MM.1S (cell line): ENCODE results near the gene AGAP1.

Source experiments
- DNase-seq: peaks from one replicate; pipeline ENCODE4 v3.0.0-alpha.2; 2015
- H2AFZ ChIP-seq: fragments of 300-600 bp; sonication (generic); 2 replicates; pipeline ENCODE4 v1.6.0; 2016; ENCODE audit warnings: antibody characterized with exemption, low read length
- H3F3A ChIP-seq: fragments of 300-600 bp; sonication (generic); 2 replicates; pipeline ENCODE4 v1.6.1; 2016; ENCODE audit warnings: mild to moderate bottlenecking, antibody characterized with exemption, low read length, moderate library complexity, mixed read lengths; ENCODE audit not compliant: insufficient read depth
- H3K27ac ChIP-seq: fragments of 300-600 bp; sonication (generic); 2 replicates; pipeline ENCODE4 v1.5.1; 2016; ENCODE audit warnings: mild to moderate bottlenecking, low read length
- H3K27me3 ChIP-seq: fragments of 300-600 bp; sonication (generic); replicated peaks from 2 replicates; pipeline ENCODE4 v1.6.0; 2016; ENCODE audit warnings: low read length; ENCODE audit not compliant: insufficient read depth
- H3K36me3 ChIP-seq: fragments of 300-600 bp; sonication (generic); replicated peaks from 2 replicates; pipeline ENCODE4 v1.6.1; 2016; ENCODE audit warnings: mild to moderate bottlenecking, low read length, mixed read lengths; ENCODE audit not compliant: insufficient read depth
- H3K4me1 ChIP-seq: fragments of 300-600 bp; sonication (generic); 2 replicates; pipeline ENCODE4 v1.6.1; 2016; ENCODE audit warnings: low read length, mixed read lengths
- H3K4me2 ChIP-seq: fragments of 300-600 bp; sonication (generic); 2 replicates; pipeline ENCODE4 v1.6.0; 2016; ENCODE audit warnings: low read depth, low read length
- H3K4me3 ChIP-seq: fragments of 300-600 bp; sonication (generic); 2 replicates; pipeline ENCODE4 v1.5.1; 2016; ENCODE audit warnings: low read length, mixed read lengths
- H3K79me2 ChIP-seq: fragments of 300-600 bp; sonication (generic); 2 replicates; pipeline ENCODE4 v1.6.1; 2016; ENCODE audit warnings: mixed run types, low read length, mixed read lengths
- H3K9ac ChIP-seq: fragments of 300-600 bp; sonication (generic); 2 replicates; pipeline ENCODE4 v1.6.1; 2016; ENCODE audit warnings: low read length, mixed read lengths
- H3K9me2 ChIP-seq: fragments of 300-600 bp; sonication (generic); replicated peaks from 2 replicates; pipeline ENCODE4 v1.6.1; 2016; ENCODE audit warnings: mild to moderate bottlenecking, low read length, mixed read lengths; ENCODE audit not compliant: insufficient read depth
- H3K9me3 ChIP-seq: fragments of 300-600 bp; sonication (generic); replicated peaks from 2 replicates; pipeline ENCODE4 v1.6.1; 2016; ENCODE audit warnings: mild to moderate bottlenecking, low read length, mixed read lengths; ENCODE audit not compliant: insufficient read depth
- H4K20me1 ChIP-seq: fragments of 300-600 bp; sonication (generic); 2 replicates; pipeline ENCODE4 v1.6.1; 2016; ENCODE audit warnings: mild to moderate bottlenecking, low read length, moderate library complexity, mixed read lengths; ENCODE audit not compliant: insufficient read depth
- CTCF ChIP-seq: fragments of 300-600 bp; sonication (generic); IDR thresholded peaks from 2 replicates; pipeline ENCODE4 v1.5.1; 2016; ENCODE audit warnings: antibody characterized with exemption, low read length, mixed read lengths
- EZH2 ChIP-seq: fragments of 300-600 bp; sonication (generic); optimal IDR thresholded peaks from 2 replicates; pipeline ENCODE3; 2017; ENCODE audit warnings: low read depth, mild to moderate bottlenecking, antibody characterized with exemption, low read length, mixed read lengths
- EZH2phosphoT487 ChIP-seq: fragments of 300-600 bp; sonication (generic); IDR thresholded peaks from 2 replicates; pipeline ENCODE4 v1.6.1; 2018; ENCODE audit warnings: antibody characterized with exemption, low read length

The AGAP1 gene

GRCh38 chr2:236166796-236167296, 673.0 kb downstream of the AGAP1 start:
- Histone ChIP-seq H3K4me3 (no peak overlapping the region), H3K79me2 (no peaks in the 10 kb centered on the region), H3K9me3 (no peaks in the 10 kb centered on the region), H4K20me1 (no peaks in the 10 kb centered on the region), H3K27ac (no peak overlapping the region), H3K4me1 (no peaks in the 10 kb centered on the region), H2AFZ (no peak overlapping the region), H3K9ac (no peak overlapping the region), H3K9me2 (no peaks in the 10 kb centered on the region), H3F3A (no peaks in the 10 kb centered on the region), H3K4me2 (0 out of 2 replicates have a peak overlapping the region, but pooled peaks have one; percentile 9), H3K36me3 (no peaks in the 10 kb centered on the region), H3K27me3 (peaks cover 66% of the 10 kb centered on the region)
- DNase-seq = no peak
- TF ChIP-seq CTCF (no peak), EZH2phosphoT487 (no peak), EZH2 (no peak)

GRCh38 chr2:236167297-236168109, 673.7 kb downstream of the AGAP1 start:
- H3K9me3 ChIP-seq = no peaks in the 10 kb centered on the region
- H3K4me1 ChIP-seq = no peaks in the 10 kb centered on the region
- H4K20me1 ChIP-seq = no peaks in the 10 kb centered on the region
- no peaks in the 10 kb centered on the region for H3F3A ChIP-seq
- H3K36me3 ChIP-seq = no peaks in the 10 kb centered on the region
- no peak overlapping the region for H3K27ac ChIP-seq
- H3K9me2 ChIP-seq = no peaks in the 10 kb centered on the region
- peaks cover 66% of the 10 kb centered on the region for H3K27me3 ChIP-seq
- H3K9ac ChIP-seq = no peak overlapping the region
- TF ChIP-seq EZH2phosphoT487 (no peak), CTCF (no peak), EZH2 (no peak)
- no peak overlapping the region for H3K4me3 ChIP-seq
- no peak overlapping the region for H2AFZ ChIP-seq
- H3K4me2 ChIP-seq = no peak overlapping the region
- no peak for DNase-seq
- no peaks in the 10 kb centered on the region for H3K79me2 ChIP-seq

GRCh38 chr2:236168110-236169080, 674.6 kb downstream of the AGAP1 start, which contains the start of gene GBX2:
TSS of gene GBX2 (minus strand) at chr2:236168386. CDS start at chr2:236167971, 415 bp downstream.
- Histone ChIP-seq H3K79me2 (no peaks in the 10 kb centered on the region), H2AFZ (no peak within 1 kb of the TSS), H3K9me3 (no peaks in the 10 kb centered on the region), H3K9ac (no peak within 1 kb of the TSS), H3K4me3 (no peak within 1 kb of the TSS), H3K4me1 (no peaks in the 10 kb centered on the region), H4K20me1 (no peaks in the 10 kb centered on the region), H3K36me3 (no peaks in the 10 kb centered on the region), H3F3A (no peaks in the 10 kb centered on the region), H3K27ac (no peak within 1 kb of the TSS), H3K27me3 (peaks cover 61% of the 10 kb centered on the region), H3K4me2 (no peak within 1 kb of the TSS), H3K9me2 (no peaks in the 10 kb centered on the region)
- no peak for DNase-seq
- TF ChIP-seq CTCF (no peak), EZH2 (no peak), EZH2phosphoT487 (no peak)
